Neuronal stem cell (in vitro differentiated cells): ENCODE results near the gene SOD2.
"Not testable (repeated sequence)": the region's sequence is repeated elsewhere in the genome, so short reads cannot be mapped to it uniquely, and the experiment has no call there.

Source experiments
- DNase-seq: peaks from one replicate; pipeline ENCODE4 v3.0.0-alpha.2; 2013; ENCODE audit warnings: low spot score
- H2AFZ ChIP-seq: one replicate; pipeline ENCODE4 v1.6.1; 2013; ENCODE audit warnings: mild to moderate bottlenecking, low read length, inconsistent platforms
- H2AK5ac ChIP-seq: 2 replicates; pipeline ENCODE4 v1.6.1; 2013; ENCODE audit warnings: low read depth, mild to moderate bottlenecking, inconsistent platforms, low read length, moderate library complexity, mixed read lengths
- H2BK120ac ChIP-seq: 2 replicates; pipeline ENCODE4 v1.6.1; 2013; ENCODE audit warnings: low read depth, mild to moderate bottlenecking, inconsistent platforms, low read length, moderate library complexity, mixed read lengths
- H2BK12ac ChIP-seq: one replicate; pipeline ENCODE4 v1.6.1; 2013; ENCODE audit warnings: low read length, inconsistent platforms
- H2BK15ac ChIP-seq: 2 replicates; pipeline ENCODE4 v1.6.1; 2013; ENCODE audit warnings: mild to moderate bottlenecking, low read length, inconsistent platforms, mixed read lengths
- H2BK5ac ChIP-seq: one replicate; pipeline ENCODE4 v1.6.1; 2013; ENCODE audit warnings: inconsistent platforms, mild to moderate bottlenecking, low read length, moderate library complexity
- H3K14ac ChIP-seq: one replicate; pipeline ENCODE4 v1.6.1; 2013; ENCODE audit warnings: low read length, inconsistent platforms
- H3K18ac ChIP-seq: 2 replicates; pipeline ENCODE4 v1.6.1; 2013; ENCODE audit warnings: low read length, inconsistent platforms
- H3K23ac ChIP-seq: 2 replicates; pipeline ENCODE4 v1.6.1; 2013; ENCODE audit warnings: low read depth, mild to moderate bottlenecking, mixed read lengths, low read length, inconsistent platforms; ENCODE audit not compliant: poor library complexity
- H3K27ac ChIP-seq: replicated peaks from 3 replicates; pipeline ENCODE4 v1.5.1; 2013; ENCODE audit warnings: low read length, inconsistent platforms
- H3K27me3 ChIP-seq, 3 experiments: 2 replicates each; pipeline ENCODE4 v1.6.1; 2013; ENCODE audit warnings: low read length in 3 of 3, mild to moderate bottlenecking in 2 of 3, inconsistent platforms in 1 of 3, low read depth in 1 of 3, mixed read lengths in 1 of 3, moderate library complexity in 1 of 3; ENCODE audit not compliant: control insufficient read depth in 3 of 3, insufficient read depth in 3 of 3
- H3K36me3 ChIP-seq, 2 donors: replicated peaks in 1 of 2; 2 replicates each; pipeline ENCODE4 v1.6.1; 2013; ENCODE audit warnings: low read length in 2 of 2; ENCODE audit not compliant: control insufficient read depth in 2 of 2, insufficient read depth in 2 of 2
- H3K4ac ChIP-seq: 2 replicates; pipeline ENCODE4 v1.6.1; 2013; ENCODE audit warnings: inconsistent platforms, mild to moderate bottlenecking, low read length, moderate library complexity
- H3K4me1 ChIP-seq, 2 donors: 1 replicate in 1 of 2; 2 replicates in 1 of 2; pipeline ENCODE4 v1.6.1; 2013; ENCODE audit warnings: low read length in 2 of 2, low read depth in 1 of 2; ENCODE audit not compliant: control insufficient read depth in 2 of 2, insufficient read depth in 1 of 2
- H3K4me2 ChIP-seq: one replicate; pipeline ENCODE4 v1.6.1; 2013; ENCODE audit warnings: mild to moderate bottlenecking, low read length, inconsistent platforms; ENCODE audit not compliant: insufficient read depth, poor library complexity, severe bottlenecking
- H3K4me3 ChIP-seq, 2 donors: 2 replicates each; pipeline ENCODE4 v1.5.1; 2013; ENCODE audit warnings: low read length in 2 of 2, mild to moderate bottlenecking in 2 of 2, inconsistent platforms in 1 of 2, moderate library complexity in 1 of 2
- H3K79me1 ChIP-seq: one replicate; pipeline ENCODE4 v1.6.1; 2013; ENCODE audit warnings: low read depth, mild to moderate bottlenecking, inconsistent platforms, low read length, moderate library complexity
- H3K9ac ChIP-seq: one replicate; pipeline ENCODE4 v1.6.1; 2013; ENCODE audit warnings: mild to moderate bottlenecking, low read depth, low read length, inconsistent platforms; ENCODE audit not compliant: poor library complexity
- H3K9me3 ChIP-seq, 2 donors: replicated peaks in 1 of 2; 2 replicates each; pipeline versions ENCODE3 to v1.6.1; 2013; ENCODE audit warnings: low read length in 2 of 2, mild to moderate bottlenecking in 2 of 2, inconsistent platforms in 1 of 2, low read depth in 1 of 2, mixed read lengths in 1 of 2, moderate library complexity in 1 of 2; ENCODE audit not compliant: control insufficient read depth in 2 of 2, insufficient read depth in 1 of 2
- H4K8ac ChIP-seq: one replicate; pipeline ENCODE4 v1.6.1; 2013; ENCODE audit warnings: low read depth, mild to moderate bottlenecking, inconsistent platforms, low read length, moderate library complexity
- H4K91ac ChIP-seq: one replicate; pipeline ENCODE4 v1.6.1; 2013; ENCODE audit warnings: low read length, low read depth, mild to moderate bottlenecking, inconsistent platforms; ENCODE audit not compliant: poor library complexity
- WGBS, 2 donors: extraction: QIAGEN DNeasy Blood & Tissue Kit; methylation state at CpG; one replicate each; pipeline ENCODE4 v1.1.7; 2013; ENCODE audit warnings: missing lambda C conversion rate in 2 of 2, mixed read lengths in 1 of 2; ENCODE audit not compliant: insufficient read length in 2 of 2, insufficient replicate concordance in 1 of 2; ENCODE audit errors: extremely low coverage in 2 of 2; 5-methylcytosine and 5-hydroxymethylcytosine counted together

The SOD2 gene

GRCh38 chr6:159677506-159678165 lies 15.4 kb downstream of the SOD2 start:
- Histone ChIP-seq H3K14ac (no peak overlapping the region), H2BK120ac (no peak overlapping the region), H4K8ac (no peak overlapping the region), H3K27me3 (no peaks in the 10 kb centered on the region), H3K4me3 (no peak overlapping the region), H2AFZ (no peak overlapping the region), H3K79me1 (peaks cover 2% of the 10 kb centered on the region), H3K4me2 (no peak overlapping the region), H3K18ac (no peak overlapping the region), H2BK15ac (no peak overlapping the region), H2AK5ac (no peak overlapping the region), H3K36me3 (peaks cover 3 to 45% of the 10 kb centered on the region in 2 donors), H3K4me1 (no peaks in the 10 kb centered on the region), H3K23ac (no peak overlapping the region), H3K27ac (no peak overlapping the region), H3K4ac (no peak overlapping the region), H3K9me3 (no peaks in the 10 kb centered on the region), H2BK12ac (no peak overlapping the region), H3K9ac (no peak overlapping the region), H2BK5ac (no peak overlapping the region), H4K91ac (no peak overlapping the region)
- DNase-seq = no peak
- no CpG with 5 or more reads among the region's 5 CpGs for WGBS, 2 donors

GRCh38 chr6:159676890-159677505 lies 16.0 kb downstream of the SOD2 start:
- H2BK5ac ChIP-seq = no peak overlapping the region
- no peaks in the 10 kb centered on the region for H3K9me3 ChIP-seq
- H3K4me3 ChIP-seq = no peak overlapping the region
- H3K18ac ChIP-seq = no peak overlapping the region
- no CpG with 5 or more reads among the region's 6 CpGs for WGBS, 2 donors
- no peak overlapping the region for H2AFZ ChIP-seq
- H3K4ac ChIP-seq = no peak overlapping the region
- no peak overlapping the region for H2BK12ac ChIP-seq
- H3K4me1 ChIP-seq = no peaks in the 10 kb centered on the region
- H3K27me3 ChIP-seq = no peaks in the 10 kb centered on the region
- H3K27ac ChIP-seq = no peak overlapping the region
- H3K14ac ChIP-seq = no peak overlapping the region
- no peak overlapping the region for H3K4me2 ChIP-seq
- peaks cover 2% of the 10 kb centered on the region for H3K79me1 ChIP-seq
- H4K91ac ChIP-seq = no peak overlapping the region
- DNase-seq = no peak
- no peak overlapping the region for H4K8ac ChIP-seq
- H3K23ac ChIP-seq = no peak overlapping the region
- peaks cover 3 to 39% of the 10 kb centered on the region in 2 donors for H3K36me3 ChIP-seq
- H2AK5ac ChIP-seq = no peak overlapping the region
- H3K9ac ChIP-seq = no peak overlapping the region
- no peak overlapping the region for H2BK120ac ChIP-seq
- no peak overlapping the region for H2BK15ac ChIP-seq

GRCh38 chr6:159676236-159676635 lies 16.8 kb downstream of the SOD2 start:
- not testable (repeated sequence) for H2BK15ac ChIP-seq, H2BK5ac ChIP-seq, H2BK120ac ChIP-seq, H2AFZ ChIP-seq, H4K8ac ChIP-seq, H3K9ac ChIP-seq, H2BK12ac ChIP-seq, H3K4me1 ChIP-seq, H3K79me1 ChIP-seq, H3K27ac ChIP-seq, H3K4me2 ChIP-seq, H3K4me3 ChIP-seq, H3K27me3 ChIP-seq, DNase-seq, H3K4ac ChIP-seq, H3K23ac ChIP-seq, H2AK5ac ChIP-seq, H3K14ac ChIP-seq, H3K9me3 ChIP-seq, H4K91ac ChIP-seq, H3K18ac ChIP-seq
- no CpG with 5 or more reads among the region's 4 CpGs for WGBS, 2 donors
- H3K36me3 ChIP-seq = peaks cover 3 to 31% of the 10 kb centered on the region in 2 donors

GRCh38 chr6:159665868-159666635 lies 27.0 kb downstream of the SOD2 start:
- no peak overlapping the region for H3K4me3 ChIP-seq
- H3K27ac ChIP-seq = no peak overlapping the region
- WGBS, 2 donors = no CpG with 5 or more reads among the region's 7 CpGs
- no peak overlapping the region for H3K9ac ChIP-seq
- no peak overlapping the region for H4K8ac ChIP-seq
- no peaks in the 10 kb centered on the region for H3K4me1 ChIP-seq
- no peak overlapping the region for H4K91ac ChIP-seq
- no peaks in the 10 kb centered on the region for H3K27me3 ChIP-seq
- H3K36me3 ChIP-seq = no peaks in the 10 kb centered on the region
- no peak overlapping the region for H2AK5ac ChIP-seq
- H2BK12ac ChIP-seq = no peak overlapping the region
- H2BK5ac ChIP-seq = no peak overlapping the region
- no peak for DNase-seq
- H2BK120ac ChIP-seq = no peak overlapping the region
- peaks cover 2% of the 10 kb centered on the region for H3K79me1 ChIP-seq
- H2AFZ ChIP-seq = no peak overlapping the region
- peaks cover 5 to 11% of the 10 kb centered on the region in 2 donors for H3K9me3 ChIP-seq
- H3K23ac ChIP-seq = no peak overlapping the region
- no peak overlapping the region for H3K4me2 ChIP-seq
- H3K4ac ChIP-seq = no peak overlapping the region
- H3K14ac ChIP-seq = no peak overlapping the region
- H3K18ac ChIP-seq = no peak overlapping the region
- H2BK15ac ChIP-seq = no peak overlapping the region
